ENCODE data around the gene FTO.

The FTO gene

DNA sequence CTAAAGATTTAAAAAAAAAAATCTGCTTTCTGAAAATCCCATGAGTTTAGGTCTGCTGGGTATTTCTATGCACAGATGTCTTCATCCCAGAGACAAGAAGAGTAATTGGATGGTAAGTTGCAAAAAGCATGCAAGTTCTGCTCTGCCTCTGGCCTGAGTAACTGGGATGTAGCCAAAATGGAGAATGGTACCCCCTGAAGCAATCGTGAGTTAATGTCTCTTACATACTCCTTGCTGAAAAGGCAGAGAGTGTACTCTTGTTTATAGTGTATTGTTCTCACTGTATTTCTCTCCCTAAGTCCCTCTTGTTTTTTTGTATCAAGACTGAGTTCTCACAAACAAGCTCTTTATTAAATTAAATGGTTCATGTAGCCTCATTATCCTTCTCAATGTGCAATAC lies 323.6 kb downstream of the FTO start:
- no peak for DNase-seq

DNA sequence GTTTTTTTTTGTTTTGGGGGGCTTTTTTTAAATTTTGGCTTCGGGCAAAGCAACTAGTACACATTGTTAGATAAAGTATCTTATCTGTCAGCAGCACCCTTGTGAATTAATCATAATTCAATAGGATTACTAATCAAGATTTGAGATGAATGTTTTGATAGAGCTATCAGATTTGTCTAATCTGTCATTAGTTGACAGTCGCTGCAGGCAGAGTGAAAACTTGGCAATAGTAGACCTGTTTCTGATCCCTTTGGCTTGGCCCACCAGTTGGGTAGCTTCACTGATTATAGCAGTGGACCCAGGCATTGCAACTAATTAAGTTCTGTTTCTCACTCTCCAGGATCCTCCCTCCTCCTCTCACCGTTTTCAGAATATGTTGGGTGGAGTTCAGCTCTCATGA lies 324.0 kb downstream of the FTO start:
- no peak for DNase-seq

DNA sequence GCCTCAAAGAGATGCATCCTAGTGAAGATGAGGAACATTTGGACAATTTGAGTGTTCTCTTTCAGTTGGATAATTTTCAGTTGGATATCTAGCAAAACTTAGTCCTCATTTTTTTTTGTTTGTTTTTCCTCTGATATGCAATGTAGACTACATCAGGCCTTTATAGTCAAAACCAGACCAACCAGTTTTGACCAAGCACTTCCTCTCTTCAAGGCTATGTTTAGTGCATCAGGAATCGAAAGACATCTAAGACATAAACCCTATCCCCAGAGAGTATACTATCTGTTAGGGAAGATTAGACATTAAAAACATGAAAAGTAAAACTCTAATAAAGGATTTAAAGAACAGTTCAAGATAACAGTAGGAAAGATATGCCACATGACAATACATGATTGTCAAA lies 326.5 kb downstream of the FTO start:
- DNase-seq, result no peak

DNA sequence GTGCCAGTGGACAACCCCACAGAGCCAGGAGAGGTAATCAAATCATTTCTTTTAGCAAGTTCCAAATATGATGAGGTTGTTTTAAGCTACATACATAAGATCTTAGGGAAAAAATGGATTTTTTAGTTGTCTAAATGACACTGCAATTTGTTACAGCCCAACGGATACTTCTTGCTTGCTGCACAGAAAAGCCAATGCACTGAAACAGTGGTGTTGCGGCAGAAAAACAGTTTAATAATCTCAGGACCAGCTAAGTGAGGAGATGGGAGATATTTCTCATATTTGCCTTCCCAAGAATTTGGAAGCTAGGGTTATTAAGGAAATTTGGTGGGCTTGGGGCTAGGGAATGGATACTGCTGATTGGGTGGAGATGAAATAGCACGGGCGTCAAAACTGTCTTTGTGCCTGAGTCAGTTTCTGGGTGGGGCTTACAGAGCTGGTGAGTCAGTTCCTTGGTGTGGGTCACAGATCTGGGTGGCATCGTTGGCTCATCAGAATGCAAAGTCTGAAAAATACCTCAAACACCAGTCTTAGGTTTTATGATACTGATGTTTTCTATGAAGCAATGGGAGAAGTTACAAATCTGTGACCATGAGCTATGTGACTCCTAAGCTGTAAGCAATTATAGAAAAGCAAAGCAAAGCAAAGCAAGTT lies 327.3 kb downstream of the FTO start:
- no peak for DNase-seq

DNA sequence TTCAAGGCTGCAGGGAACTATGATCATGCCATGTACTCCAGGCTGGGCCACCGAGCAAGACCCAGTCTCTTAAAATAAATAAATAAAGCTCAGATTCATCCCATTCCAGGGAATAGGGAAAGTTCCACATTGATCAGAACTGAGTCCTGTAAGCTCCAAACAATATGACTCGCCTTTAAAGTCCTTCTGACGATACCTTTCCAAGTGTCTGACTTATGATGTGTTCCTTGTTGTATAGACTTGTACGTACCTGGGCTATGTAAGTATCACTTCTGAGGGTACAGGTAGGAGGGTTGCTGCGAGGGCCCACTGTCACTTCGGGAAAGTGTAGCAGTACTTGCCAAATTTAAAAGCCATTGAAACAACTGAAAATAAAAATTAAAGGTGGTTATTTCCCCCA lies 329.8 kb downstream of the FTO start:
- DNase-seq, result no peak

DNA sequence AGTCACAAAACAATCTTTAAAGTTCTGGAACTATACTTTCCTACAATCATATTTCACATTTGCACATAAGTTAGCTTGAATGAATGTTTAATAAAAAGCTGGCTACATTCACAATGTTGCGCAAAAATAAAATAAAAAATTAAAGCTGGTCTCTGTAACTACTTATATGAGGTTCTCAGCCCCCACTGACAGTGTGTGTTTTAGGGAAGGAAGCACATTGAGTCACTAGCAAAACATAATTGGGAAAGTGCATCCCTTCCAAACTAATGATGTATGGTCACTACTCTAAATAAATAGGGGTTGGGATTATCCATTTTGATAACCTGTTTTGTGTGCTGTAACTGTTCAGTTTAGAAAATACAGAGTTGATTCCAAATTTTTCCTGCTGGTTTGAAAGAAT lies 330.7 kb downstream of the FTO start:
- no peak for DNase-seq

DNA sequence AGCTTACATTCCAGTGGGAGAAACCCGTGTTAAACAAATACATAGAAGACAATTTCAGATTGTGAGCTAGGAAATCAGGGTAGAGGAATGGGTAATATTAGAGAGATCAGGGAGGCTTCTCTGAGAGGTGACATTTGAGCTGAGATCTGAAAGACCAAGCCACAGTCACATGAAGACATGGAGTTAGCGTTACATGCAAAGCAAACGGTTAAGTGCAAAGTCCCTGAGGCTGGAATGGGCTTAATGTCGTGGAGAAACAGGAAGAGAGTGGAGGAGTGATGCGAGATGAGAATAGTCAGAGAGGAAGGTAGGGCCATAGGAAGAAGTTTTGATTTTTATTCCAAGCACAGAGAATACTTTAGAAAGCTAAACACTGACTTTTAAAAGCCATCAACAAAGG lies 336.5 kb downstream of the FTO start:
- DNase-seq, result no peak

DNA sequence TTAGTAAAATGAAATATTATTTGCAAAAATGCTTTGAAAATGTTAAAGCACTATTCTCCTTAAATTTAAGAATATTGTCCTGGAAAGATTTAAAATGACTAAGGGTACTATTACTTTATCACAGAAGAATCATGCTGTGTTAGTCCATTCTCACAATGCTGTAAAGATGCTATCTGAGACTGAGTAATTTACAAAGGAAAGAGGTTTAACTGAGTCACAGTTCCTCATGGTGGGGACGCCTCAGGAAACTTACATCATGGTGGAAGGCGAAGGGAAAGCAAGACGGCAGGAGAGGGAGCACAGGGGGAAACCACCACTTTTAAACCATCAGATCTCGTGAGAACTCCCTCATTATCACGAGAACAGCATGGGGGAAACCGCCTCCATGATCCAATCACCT lies 337.0 kb downstream of the FTO start:
- no peak for DNase-seq

DNA sequence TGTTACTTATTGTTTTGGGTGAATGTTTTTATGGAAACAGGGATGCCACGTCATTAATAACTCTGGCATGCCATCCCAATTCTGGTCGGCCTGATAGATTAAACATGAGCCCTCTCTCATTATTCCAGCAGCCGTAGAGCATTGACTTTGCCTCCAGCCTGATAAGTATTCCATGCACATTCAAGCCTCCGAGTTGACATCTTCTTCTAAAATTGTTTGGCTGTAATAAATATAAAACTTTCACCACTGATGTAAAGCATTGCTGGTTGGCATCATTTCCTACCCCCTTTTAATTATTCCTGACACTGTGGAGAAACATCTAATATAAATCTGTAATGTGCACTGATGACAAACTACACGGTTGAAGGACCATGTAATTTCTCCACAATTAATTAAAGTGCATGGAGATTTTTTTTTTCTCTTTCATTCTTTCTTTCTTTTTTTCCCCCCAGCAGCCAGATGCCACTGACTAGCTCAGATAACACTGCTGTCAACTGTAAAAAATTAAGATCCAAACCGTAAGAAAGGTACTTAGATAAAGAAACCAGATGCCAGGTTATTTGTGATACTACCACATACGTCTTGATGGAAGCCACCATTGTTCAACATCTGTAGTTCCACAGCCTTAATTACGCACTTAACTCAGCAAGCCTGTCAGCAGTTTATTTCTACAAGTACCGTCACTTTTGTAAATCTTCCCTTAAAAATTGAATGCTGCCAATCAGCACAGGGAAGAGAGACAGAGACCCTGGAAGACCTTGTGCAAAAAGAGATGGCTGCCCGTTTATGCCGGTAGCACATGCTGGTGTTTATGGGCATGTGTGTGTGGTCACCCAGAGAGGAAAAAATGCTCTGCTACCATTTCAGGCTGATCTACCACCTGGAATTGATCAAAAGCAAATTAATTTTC lies 344.9 kb downstream of the FTO start:
- no peak for DNase-seq

DNA sequence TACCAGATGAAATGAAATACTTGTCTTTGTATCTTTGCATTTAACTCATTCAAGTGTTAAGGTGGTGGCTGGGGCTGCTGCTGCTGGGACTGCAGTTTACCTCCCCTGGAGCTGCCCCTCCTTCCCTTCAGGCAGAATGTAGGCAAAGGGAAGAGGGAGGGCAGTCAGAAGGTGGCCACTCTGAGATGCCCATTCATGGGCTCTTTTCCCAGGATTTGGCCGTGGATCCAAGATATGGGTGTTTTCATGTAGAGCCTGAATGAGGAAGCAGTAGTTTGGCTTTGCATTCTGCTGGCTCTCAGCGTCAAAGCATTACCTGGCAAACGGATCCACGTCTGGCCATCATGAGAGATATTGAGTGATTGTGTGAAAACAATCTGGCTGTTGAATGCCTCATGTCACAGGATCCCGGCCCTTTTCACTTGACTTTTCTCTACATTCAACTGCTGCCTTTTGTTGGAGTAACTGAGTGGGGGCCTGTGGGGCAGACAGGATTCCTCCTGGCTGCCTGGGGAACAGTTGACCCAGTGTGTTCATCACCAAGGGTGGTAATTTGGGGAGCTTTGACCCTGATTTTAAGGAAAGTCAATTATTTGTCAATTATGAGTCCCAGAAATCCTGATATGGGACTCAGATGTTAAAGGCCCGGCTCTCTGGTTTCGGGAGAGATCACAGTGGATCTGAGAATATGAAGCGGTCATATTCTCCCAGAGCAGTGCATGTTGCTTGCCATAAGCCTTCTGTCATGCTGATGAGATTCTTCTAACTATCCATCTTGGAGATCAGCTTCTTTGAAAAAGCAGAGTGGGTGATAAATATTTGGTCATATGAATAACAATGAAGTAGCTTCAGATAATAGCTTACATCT lies 345.9 kb downstream of the FTO start:
- DNase-seq, result no peak

DNA sequence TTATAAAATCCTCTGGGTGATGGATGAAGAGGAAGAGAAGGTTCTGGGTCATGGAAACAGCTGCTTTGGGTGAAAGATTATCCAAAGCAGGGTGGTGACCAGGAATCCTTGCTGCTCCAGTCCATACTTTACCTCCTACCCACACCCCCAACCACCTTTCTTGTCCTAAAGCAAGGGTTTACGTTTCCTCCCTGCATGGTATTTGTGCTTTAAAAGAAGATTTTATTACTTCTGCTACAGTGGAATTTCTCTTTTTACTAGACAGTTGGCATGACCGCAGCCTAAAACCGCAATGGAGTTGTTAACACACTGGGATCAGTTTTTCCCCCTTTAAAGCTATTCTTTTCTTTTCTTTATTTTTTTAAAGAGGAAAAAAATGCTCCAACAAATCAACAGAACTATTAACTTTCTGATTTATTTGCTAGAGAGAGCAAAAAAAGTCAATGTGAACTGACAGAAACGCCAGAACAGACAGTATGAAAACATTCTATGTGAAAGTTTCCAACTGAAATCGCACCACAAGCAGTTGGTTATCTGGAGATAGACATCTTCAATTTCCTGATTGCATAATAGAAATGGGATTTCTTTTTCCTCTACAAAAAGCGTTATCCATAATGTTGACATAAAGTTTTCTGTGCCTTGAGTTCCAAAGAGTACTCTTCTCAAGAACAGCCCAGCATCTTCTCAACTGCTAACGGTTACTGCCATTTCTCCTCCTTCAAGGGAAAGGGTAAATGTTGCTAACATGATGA lies 346.7 kb downstream of the FTO start:
- DNase-seq, result no peak

DNA sequence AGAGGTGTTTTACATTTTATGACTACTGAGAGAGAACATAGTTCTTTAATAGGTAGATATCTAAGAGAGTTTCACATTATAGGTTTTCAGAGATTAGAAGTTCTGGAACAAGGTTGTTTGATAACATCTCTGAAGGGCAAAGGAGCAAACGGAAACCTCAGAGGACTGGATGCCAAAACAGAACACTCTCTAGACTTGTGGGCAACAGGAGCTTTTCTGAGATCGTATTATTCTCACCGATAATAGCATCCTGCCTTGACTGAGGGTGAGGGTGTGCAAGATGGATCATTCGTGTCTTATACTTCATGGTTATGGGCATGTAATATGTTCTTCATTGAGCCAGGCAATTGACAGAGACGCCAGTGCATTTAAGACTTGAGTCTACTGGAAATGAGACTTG lies 347.9 kb downstream of the FTO start:
- no peak for DNase-seq

DNA sequence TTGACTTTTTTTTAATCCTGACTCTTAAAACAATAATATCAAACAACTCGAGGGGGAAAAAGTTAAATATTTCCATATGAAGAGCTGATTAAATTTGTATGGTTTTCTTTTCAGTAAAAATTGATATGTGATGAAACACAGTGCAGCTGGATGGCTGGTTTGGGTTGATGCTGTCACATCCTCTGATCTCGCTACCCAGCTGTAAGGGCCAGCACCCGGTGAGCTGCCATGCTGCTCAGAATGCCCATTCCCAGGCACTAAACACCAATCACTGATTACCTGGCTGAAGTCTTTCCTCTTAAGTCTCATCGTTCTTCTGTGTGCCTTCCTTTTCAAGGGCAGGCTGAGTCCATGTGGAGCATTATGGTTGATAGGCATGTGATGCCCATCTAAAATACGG lies 348.3 kb downstream of the FTO start:
- no peak for DNase-seq

DNA sequence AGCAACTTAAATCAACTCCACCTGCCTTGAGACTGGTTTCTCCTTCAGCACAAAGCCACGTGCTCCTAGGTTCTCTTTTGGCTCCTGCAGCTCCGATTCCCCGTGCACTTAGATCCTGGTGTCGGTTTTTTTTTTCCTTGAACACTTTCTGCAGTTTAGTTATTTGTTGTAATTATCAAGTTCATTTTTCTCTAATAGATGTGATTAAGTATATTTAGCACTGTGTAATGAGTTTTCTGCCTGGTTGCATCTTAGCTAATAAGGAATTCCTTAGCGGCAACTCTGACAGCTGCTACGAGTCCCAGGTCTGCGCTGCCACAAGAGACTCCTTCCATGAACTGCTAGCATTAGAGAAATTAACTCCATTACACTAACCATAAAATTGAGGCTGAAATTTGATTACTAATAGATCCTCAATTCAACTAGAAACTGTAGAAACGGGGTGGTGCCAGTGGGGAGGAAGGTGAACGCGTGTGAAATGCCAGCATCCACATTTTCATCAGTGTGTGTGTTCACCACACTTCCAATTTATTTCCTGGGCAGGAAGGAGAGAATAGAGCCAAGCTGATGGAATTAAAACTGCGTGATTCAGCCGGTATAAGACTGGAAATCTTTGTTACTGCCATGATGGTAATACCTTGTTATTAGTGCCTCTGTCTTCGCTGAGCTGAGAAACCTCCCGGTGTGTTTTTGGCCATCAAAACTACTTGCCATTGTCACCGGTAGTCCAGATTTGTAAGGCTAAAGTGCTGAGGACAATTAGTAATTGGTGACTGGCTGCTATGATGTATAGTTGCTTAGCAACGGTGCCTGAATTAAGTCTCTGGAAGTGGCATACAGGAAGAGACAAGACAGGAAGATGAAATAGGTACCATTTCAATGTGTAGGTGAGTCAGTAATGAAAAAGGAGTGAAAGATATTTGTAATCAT lies 350.2 kb downstream of the FTO start:
- DNase-seq, result no peak

DNA sequence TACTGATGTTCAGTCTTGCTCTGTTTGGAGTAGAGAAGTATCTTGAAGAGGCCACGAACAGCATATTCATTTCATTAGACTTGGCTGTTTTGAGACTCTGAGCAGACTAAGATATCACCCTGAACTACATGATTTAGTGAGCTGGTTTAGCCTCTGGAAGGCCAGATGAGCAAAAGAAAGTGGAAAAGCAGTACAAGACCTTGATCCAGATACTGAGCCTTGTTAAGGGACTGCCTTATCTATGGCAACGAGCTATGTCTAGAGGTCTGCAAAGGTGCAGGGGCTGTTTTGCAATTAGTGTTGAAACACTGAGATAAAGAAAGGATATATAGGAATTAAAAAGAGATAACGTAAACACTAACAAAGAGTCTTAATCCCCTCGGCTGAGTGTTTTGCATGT lies 351.2 kb downstream of the FTO start:
- no peak for DNase-seq

DNA sequence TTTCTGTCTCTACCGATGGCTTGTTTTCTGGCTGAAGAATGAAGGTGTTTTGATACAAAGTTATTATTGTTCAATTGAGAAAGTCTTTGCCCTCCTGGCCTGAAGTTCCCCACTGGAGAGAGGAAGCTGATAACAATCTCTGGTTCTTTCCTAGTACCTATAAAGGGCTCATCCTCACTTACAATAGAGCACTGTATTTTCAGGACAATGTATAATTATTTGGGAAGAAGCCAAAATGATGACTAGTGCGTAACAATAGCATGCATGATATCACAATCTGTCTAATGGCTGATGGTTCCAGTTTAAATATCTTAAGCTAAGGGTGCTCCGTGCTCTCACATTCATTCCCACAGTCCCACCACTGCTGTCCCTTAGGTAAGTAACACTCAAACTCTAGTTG lies 351.9 kb downstream of the FTO start:
- no peak for DNase-seq

DNA sequence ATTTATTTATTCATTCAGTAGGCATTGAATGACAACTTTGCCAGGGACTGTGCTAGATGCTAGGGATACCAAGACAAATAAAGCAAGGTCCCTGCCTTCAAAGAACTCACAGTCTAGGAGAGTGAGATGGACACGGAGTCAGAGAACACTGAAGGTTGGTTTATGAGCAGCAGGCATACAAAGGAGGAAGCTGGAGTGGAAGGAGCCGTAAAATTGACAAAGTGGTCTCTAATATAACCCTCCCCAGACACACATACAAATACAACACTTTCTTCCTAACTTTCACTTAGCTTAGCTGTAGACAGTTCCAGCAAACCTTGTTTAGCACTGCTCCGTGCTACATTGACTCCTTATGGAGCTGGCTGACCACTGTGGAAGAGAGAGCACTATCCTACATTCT lies 353.0 kb downstream of the FTO start:
- DNase-seq, result no peak

DNA sequence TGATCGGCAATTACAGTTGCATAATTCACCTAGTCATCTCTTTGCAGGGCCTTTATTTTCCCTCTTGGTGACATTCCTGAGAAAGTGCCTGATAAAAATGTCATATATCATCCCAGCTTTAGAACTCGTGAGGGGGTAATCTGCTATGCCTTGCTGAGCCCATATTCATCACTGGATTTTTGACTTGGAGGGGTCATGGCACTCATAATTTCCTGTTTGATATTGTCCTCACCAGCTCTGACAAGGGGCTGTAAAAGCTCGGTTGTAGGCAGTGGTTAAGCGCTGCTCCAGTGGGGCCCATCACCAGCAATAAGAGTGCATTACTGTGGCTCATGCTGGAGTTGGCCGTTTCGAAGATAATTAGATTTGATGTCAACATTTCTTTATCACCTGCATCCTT lies 355.4 kb downstream of the FTO start:
- no peak for DNase-seq

DNA sequence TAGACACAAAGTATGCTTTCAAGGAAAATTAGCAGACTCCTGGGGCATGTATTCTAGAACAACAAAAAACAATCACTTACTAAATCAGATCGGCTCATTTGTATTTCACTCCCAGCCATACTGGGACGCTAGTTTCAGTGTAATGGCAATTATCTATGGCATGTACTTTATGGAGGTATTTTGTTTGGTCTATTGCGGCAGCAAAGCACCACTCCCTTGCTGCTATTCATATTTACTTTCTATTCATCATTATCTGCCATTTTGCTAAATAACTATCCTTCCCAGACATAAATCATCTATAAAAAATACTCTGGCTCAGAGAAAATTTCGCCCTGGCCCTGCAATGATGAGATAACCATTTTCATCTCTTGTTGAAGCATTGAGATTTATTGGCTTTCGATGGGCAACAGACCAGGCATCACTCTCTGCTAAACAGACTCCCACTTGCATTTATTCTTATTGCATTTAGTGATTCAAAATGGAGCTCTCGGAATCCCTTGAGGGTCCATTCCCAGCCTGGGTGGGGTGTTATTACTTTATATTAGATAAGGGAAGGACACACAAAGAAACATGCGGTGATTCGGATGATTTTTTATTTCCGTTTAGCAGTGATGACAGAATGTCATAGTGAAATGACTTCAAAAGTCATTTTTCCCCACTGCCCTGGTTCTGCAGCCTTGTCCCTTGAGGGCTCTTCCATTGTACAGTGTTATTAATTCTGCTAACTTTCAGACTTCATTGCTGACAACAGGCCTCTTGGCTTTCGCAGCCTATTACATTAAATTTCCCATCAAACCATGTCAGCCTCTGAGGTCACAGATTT lies 356.9 kb downstream of the FTO start:
- no peak for DNase-seq

DNA sequence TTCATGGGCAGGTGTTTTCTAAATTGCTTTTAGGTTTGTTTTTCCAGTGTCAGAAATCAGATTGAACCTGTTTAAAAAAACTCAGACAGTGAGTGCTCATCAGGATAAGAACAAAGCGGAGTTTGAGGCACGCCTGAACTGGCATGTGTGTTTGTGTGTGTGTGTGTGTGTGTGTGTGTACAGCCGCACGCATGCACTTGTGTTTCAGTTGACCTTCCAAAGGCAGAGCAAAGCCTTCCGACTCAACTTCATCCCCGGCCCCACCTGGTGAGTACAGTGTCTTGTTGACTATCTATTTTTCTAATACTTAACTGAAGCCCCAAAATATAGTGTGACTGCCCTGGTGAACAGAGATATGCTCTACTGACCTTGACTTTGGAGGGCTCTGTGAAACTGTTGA lies 357.5 kb downstream of the FTO start:
- DNase-seq, result no peak

All from CD4-positive, alpha-beta T cell treated with Interleukin-4 for 4 hours (primary cell).